Measurements from ENCODE around the gene EFNB2.

GRCh38 chr13:106522112-106522705 lies 13.3 kb downstream of the EFNB2 start:
- TF ChIP-seq, protein P1, sequence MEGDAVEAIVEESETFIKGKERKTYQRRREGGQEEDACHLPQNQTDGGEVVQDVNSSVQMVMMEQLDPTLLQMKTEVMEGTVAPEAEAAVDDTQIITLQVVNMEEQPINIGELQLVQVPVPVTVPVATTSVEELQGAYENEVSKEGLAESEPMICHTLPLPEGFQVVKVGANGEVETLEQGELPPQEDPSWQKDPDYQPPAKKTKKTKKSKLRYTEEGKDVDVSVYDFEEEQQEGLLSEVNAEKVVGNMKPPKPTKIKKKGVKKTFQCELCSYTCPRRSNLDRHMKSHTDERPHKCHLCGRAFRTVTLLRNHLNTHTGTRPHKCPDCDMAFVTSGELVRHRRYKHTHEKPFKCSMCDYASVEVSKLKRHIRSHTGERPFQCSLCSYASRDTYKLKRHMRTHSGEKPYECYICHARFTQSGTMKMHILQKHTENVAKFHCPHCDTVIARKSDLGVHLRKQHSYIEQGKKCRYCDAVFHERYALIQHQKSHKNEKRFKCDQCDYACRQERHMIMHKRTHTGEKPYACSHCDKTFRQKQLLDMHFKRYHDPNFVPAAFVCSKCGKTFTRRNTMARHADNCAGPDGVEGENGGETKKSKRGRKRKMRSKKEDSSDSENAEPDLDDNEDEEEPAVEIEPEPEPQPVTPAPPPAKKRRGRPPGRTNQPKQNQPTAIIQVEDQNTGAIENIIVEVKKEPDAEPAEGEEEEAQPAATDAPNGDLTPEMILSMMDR (IDR thresholded peaks at IDR 0.05) = no peak
- TF ChIP-seq POLR2A (IDR thresholded peaks at IDR 0.05) = no peak

Data from body of pancreas (tissue), 4 donors.